B cell (primary cell): ENCODE measurements around the gene LCE3E. TPM values are rescaled to one million over a fixed set of nuclear protein-coding genes. Genes with fewer than 3 reads are reported as not detected.

Source experiments
- ATAC-seq: fragments of 200-7000 bp; cut with Tn5 transposase; one replicate; pipeline ENCODE4 v1.10.0; 2021; ENCODE audit warnings: low read depth, mild to moderate bottlenecking, moderate number of reproducible peaks, moderate library complexity
- CTCF ChIA-PET: fragments of 350-600 bp; sonication (Branson Sonifier 250); formaldehyde crosslinking; loops from one replicate; lab custom pipeline; 2021; ENCODE audit warnings: antibody characterized with exemption, inconsistent platforms; lab: Charles Lee
- POLR2A ChIA-PET: fragments of 350-600 bp; sonication (Branson Sonifier 250); formaldehyde crosslinking; loops from one replicate; lab custom pipeline; 2021; ENCODE audit warnings: antibody characterized with exemption; lab: Charles Lee
- DNase-seq: peaks from one replicate; pipeline ENCODE4 v3.0.0; 2013
- H2AFZ ChIP-seq: 2 replicates; pipeline ENCODE4 v1.6.1; 2012; ENCODE audit warnings: mild to moderate bottlenecking, low read depth, low read length; ENCODE audit not compliant: insufficient read depth, poor library complexity, severe bottlenecking
- H3K27ac ChIP-seq, 2 donors: 1 replicate in 1 of 2; 2 replicates in 1 of 2; pipeline ENCODE4 v1.5.1; 2012 to 2013; ENCODE audit warnings: low read length in 2 of 2, mild to moderate bottlenecking in 2 of 2, moderate library complexity in 1 of 2
- H3K27me3 ChIP-seq, 4 experiments: fragments of 200-600 bp in 1 of 4; sonication (generic) in 1 of 4; replicated peaks in 1 of 4; 1 replicate in 2 of 4; 2 replicates in 2 of 4; pipeline versions ENCODE4 v1.6.1 to v1.7.0; 2013 to 2016; ENCODE audit warnings: low read length in 3 of 4, mild to moderate bottlenecking in 2 of 4, mixed read lengths in 1 of 4, moderate library complexity in 1 of 4; ENCODE audit not compliant: insufficient read depth in 4 of 4, control insufficient read depth in 3 of 4; ENCODE audit errors: control extremely low read depth in 1 of 4
- H3K36me3 ChIP-seq, 2 experiments: replicated peaks in 1 of 2; 1 replicate in 1 of 2; 2 replicates in 1 of 2; pipeline versions ENCODE4 v1.6.1 to v1.7.1; 2013; ENCODE audit warnings: low read length in 1 of 2; ENCODE audit not compliant: insufficient read depth in 2 of 2, control insufficient read depth in 1 of 2; ENCODE audit errors: control extremely low read depth in 1 of 2, extremely low read depth in 1 of 2
- H3K4me1 ChIP-seq, 2 donors: fragments of 200-600 bp in 1 of 2; sonication (generic) in 1 of 2; 1 replicate in 1 of 2; 2 replicates in 1 of 2; pipeline versions ENCODE4 v1.5.1 to v1.6.1; 2013 to 2017; ENCODE audit warnings: low read length in 2 of 2; ENCODE audit not compliant: control insufficient read depth in 2 of 2, insufficient read depth in 2 of 2
- H3K4me2 ChIP-seq: replicated peaks from 2 replicates; pipeline ENCODE3; 2012; ENCODE audit warnings: mild to moderate bottlenecking, low read depth, low read length; ENCODE audit not compliant: poor library complexity, severe bottlenecking
- H3K4me3 ChIP-seq, 5 experiments: fragments of 200-600 bp in 1 of 5; sonication (generic) in 1 of 5; 1 replicate in 3 of 5; 2 replicates in 2 of 5; pipeline versions ENCODE4 v1.5.1 to v1.7.0; 2011 to 2016; ENCODE audit warnings: low read length in 4 of 5, mild to moderate bottlenecking in 4 of 5, low read depth in 2 of 5, control low read depth in 1 of 5, moderate library complexity in 1 of 5; ENCODE audit not compliant: insufficient read depth in 1 of 5; ENCODE audit errors: control extremely low read depth in 1 of 5, extremely low read depth in 1 of 5
- H3K79me2 ChIP-seq: fragments of 200-600 bp; sonication (generic); one replicate; pipeline ENCODE4 v1.6.0; 2016; ENCODE audit warnings: low read length; ENCODE audit not compliant: control insufficient read depth, insufficient read depth
- H3K9ac ChIP-seq: fragments of 200-600 bp; sonication (generic); 2 replicates; pipeline ENCODE4 v1.6.1; 2017; ENCODE audit warnings: mild to moderate bottlenecking, low read length, moderate library complexity
- H3K9me3 ChIP-seq, 3 donors: one replicate each; pipeline versions ENCODE4 v1.6.1 to v1.7.1; 2013; ENCODE audit warnings: low read length in 2 of 3; ENCODE audit not compliant: control insufficient read depth in 2 of 3, insufficient read depth in 1 of 3; ENCODE audit errors: control extremely low read depth in 1 of 3
- H4K20me1 ChIP-seq: 2 replicates; pipeline ENCODE4 v1.6.0; 2012; ENCODE audit warnings: mild to moderate bottlenecking, low read length; ENCODE audit not compliant: insufficient read depth, control insufficient read depth, poor library complexity, severe bottlenecking
- H3K27ac Mint-ChIP-seq: one replicate; pipeline ENCODE4 v1.8.0; 2021; ENCODE audit warnings: mixed read lengths
- H3K27me3 Mint-ChIP-seq: one replicate; pipeline ENCODE4 v1.8.0; 2021; ENCODE audit warnings: mixed read lengths
- H3K4me1 Mint-ChIP-seq: one replicate; pipeline ENCODE4 v1.8.0; 2021; ENCODE audit warnings: mixed read lengths
- H3K4me3 Mint-ChIP-seq: one replicate; pipeline ENCODE4 v1.8.0; 2021; ENCODE audit warnings: mixed read lengths
- H3K9me3 Mint-ChIP-seq: one replicate; pipeline ENCODE4 v1.8.0; 2022; ENCODE audit warnings: mixed read lengths; ENCODE audit not compliant: insufficient read depth
- EZH2 ChIP-seq: IDR thresholded peaks from 2 replicates; pipeline ENCODE4 v1.6.1; 2012; ENCODE audit warnings: borderline replicate concordance, low read depth, mild to moderate bottlenecking, moderate library complexity, low read length; ENCODE audit not compliant: insufficient read depth, poor library complexity, severe bottlenecking
- WGBS: methylation state at CpG from one replicate; pipeline ENCODE4 v1.1.5; 2013; ENCODE audit warnings: missing lambda C conversion rate; ENCODE audit not compliant: insufficient coverage; 5-methylcytosine and 5-hydroxymethylcytosine counted together
- intact Hi-C: fragments of 100-400 bp; cut with micrococcal nuclease; formaldehyde crosslinking; loops from one replicate; pipeline ENCODE4 v1.10.0; 2022
- polyA plus RNA-seq: library from polyadenylated mRNA; depleted of rRNA; stranded (reverse); fragments of >200 nt; gene quantifications from 2 replicates; pipeline ENCODE4 v1.2.3, GENCODE V29; 2012
- total RNA-seq, 2 donors: library from RNA; stranded (reverse); fragments of 120-200 nt in 1 of 2; gene quantifications; 1 replicate in 1 of 2; 2 replicates in 1 of 2; pipeline versions ENCODE4 v1.2.3 to v1.2.4, GENCODE V29; 2013 to 2022
- TF ChIP-seq, protein P1 (sequence below): fragments of 200-600 bp; IDR thresholded peaks from one replicate; pipeline ENCODE4 v1.8.0; 2022; ENCODE audit warnings: antibody characterized with exemption, mild to moderate bottlenecking

The LCE3E gene
- total and polyA plus RNA-seq, 2 donors (not counting 1 experiment from before 2014, with no cell fraction given) = not detected

DNA sequence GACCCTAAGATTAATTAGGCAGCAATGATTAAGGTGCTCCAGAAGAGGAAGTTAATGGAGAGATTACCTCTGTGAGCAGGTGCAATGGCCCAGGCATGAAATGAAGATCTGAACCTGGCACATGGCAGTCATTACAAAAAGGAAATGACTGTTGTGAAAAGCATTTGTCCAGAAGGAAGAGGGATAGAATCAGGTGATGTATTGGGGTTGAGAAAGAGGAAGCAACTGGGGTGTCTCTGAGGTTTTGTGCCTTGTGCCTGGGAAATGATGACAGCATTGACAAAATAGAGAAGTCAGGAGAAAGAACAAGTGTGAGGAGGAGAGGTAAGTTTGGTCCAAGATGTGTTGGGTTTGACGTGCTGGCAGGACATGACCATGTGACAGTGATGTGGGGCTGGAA, 46.7 kb downstream of the LCE3E start:
- no peak overlapping the region for H3K9ac ChIP-seq
- WGBS = no CpG with 5 or more reads among the region's 1 CpG
- ATAC-seq (no peak), DNase-seq (no peak)
- peaks cover 0 to 2% (median 0%) of the 10 kb centered on the region in 3 donors for H3K9me3 ChIP-seq
- no peak overlapping the region for H3K4me2 ChIP-seq
- Mint-ChIP-seq H3K9me3 (no peaks in the 10 kb centered on the region), H3K27ac (no peak overlapping the region), H3K4me1 (no peaks in the 10 kb centered on the region), H3K4me3 (no peak overlapping the region), H3K27me3 (peaks cover 29% of the 10 kb centered on the region)
- intact Hi-C loops = no loop called here
- H2AFZ ChIP-seq = no peak overlapping the region
- CTCF ChIA-PET = no interaction called here
- H3K36me3 ChIP-seq = no peaks in the 10 kb centered on the region
- H3K4me1 ChIP-seq = no peaks in the 10 kb centered on the region
- TF ChIP-seq, protein P1, sequence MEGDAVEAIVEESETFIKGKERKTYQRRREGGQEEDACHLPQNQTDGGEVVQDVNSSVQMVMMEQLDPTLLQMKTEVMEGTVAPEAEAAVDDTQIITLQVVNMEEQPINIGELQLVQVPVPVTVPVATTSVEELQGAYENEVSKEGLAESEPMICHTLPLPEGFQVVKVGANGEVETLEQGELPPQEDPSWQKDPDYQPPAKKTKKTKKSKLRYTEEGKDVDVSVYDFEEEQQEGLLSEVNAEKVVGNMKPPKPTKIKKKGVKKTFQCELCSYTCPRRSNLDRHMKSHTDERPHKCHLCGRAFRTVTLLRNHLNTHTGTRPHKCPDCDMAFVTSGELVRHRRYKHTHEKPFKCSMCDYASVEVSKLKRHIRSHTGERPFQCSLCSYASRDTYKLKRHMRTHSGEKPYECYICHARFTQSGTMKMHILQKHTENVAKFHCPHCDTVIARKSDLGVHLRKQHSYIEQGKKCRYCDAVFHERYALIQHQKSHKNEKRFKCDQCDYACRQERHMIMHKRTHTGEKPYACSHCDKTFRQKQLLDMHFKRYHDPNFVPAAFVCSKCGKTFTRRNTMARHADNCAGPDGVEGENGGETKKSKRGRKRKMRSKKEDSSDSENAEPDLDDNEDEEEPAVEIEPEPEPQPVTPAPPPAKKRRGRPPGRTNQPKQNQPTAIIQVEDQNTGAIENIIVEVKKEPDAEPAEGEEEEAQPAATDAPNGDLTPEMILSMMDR = no peak
- TF ChIP-seq EZH2 = no peak
- H3K79me2 ChIP-seq = no peaks in the 10 kb centered on the region
- H4K20me1 ChIP-seq = no peaks in the 10 kb centered on the region
- H3K27me3 ChIP-seq = peaks cover 0 to 22% (median 12%) of the 10 kb centered on the region in 4 experiments
- no peak overlapping the region for H3K4me3 ChIP-seq
- POLR2A ChIA-PET = no interaction called here
- H3K27ac ChIP-seq = no peak overlapping the region

DNA sequence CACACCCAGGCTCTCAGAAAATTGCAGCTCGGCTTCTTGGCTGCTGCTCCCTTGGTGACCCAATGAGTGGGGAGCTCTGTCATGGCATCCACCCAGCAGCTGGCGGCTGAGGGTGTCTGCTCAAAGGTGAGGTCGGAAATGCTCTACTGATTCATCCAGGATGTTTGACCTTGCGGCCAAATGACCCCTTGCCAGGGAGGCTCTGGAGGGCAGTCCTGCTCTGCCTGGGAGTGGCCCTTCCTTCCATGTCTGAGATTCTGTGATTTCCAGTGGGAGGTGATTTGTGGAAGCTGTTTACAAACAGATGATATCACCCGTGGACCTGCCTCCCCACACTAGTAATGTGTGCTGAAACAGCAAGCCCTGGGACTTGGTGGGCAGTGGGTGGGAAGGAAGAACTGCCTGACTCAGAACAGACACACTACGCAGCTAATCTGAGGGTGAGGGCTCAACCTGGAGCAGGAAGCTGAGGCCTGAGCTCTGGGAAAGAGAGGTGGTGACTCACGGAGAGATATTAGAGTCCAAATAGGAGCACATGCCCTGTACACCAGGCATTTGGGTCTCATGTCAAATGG, 49.3 kb downstream of the LCE3E start:
- Mint-ChIP-seq H3K4me3 (no peak overlapping the region), H3K4me1 (peaks cover 2% of the 10 kb centered on the region), H3K9me3 (no peaks in the 10 kb centered on the region), H3K27ac (no peak overlapping the region), H3K27me3 (peaks cover 45% of the 10 kb centered on the region)
- ChIA-PET CTCF (no interaction called here), POLR2A (no interaction called here)
- H3K4me1 ChIP-seq = no peaks in the 10 kb centered on the region
- TF ChIP-seq EZH2 = no peak
- TF ChIP-seq, protein P1 = no peak
- H3K4me2 ChIP-seq = no peak overlapping the region
- 80% methylated on average over 7 of the region's 7 CpGs for WGBS
- no peak overlapping the region for H3K27ac ChIP-seq
- H3K9me3 ChIP-seq = no peaks in the 10 kb centered on the region
- DNase-seq (no peak), ATAC-seq (no peak)
- no peak overlapping the region for H2AFZ ChIP-seq
- no peaks in the 10 kb centered on the region for H4K20me1 ChIP-seq
- peaks cover 0 to 35% (median 16%) of the 10 kb centered on the region in 4 experiments for H3K27me3 ChIP-seq
- H3K36me3 ChIP-seq = no peaks in the 10 kb centered on the region
- H3K9ac ChIP-seq = no peak overlapping the region
- no peaks in the 10 kb centered on the region for H3K79me2 ChIP-seq
- H3K4me3 ChIP-seq = no peak overlapping the region
- intact Hi-C loops = no loop called here
